ENCODE data around the gene TMEM43. TPM values are rescaled to one million over a fixed set of nuclear protein-coding genes. Genes with fewer than 3 reads are reported as not detected.

Gene TMEM43
- total RNA-seq, 1 experiment from 2014 or later: 36.7 TPM

DNA sequence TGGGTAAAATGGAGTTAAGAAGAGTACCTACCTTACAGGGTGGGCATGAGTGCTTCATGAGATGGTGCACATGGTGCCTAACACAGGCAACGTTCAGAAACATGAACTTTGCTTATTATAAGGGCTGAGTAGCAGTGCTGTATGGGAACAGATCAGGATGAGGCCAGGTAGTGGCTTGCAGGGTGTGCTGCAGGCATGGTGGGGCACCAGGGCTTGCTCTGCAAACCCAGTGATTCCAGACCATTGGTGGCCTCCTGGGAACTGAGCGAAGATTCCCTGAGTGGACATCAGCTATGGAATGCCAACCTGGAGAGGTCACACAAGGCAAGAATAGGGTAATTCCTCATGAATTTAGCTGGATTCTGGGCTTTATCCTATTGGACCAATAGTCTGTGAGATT, 15.8 kb downstream of the TMEM43 start:
- H2BK5ac ChIP-seq (ENCODE audit: insufficient read length, low read length): no peak overlapping the region
- no peaks in the 10 kb centered on the region for H3K23me2 ChIP-seq (ENCODE audit: insufficient read length, low read depth, low read length, poor library complexity, severe bottlenecking)
- H2AK5ac ChIP-seq (ENCODE audit: insufficient read length, low read length): no peak overlapping the region
- H3K27me3 ChIP-seq (ENCODE audit: insufficient read depth, low read length): no peaks in the 10 kb centered on the region
- no peaks in the 10 kb centered on the region for H3K79me1 ChIP-seq (ENCODE audit: insufficient read depth, low read depth, low read length, poor library complexity, severe bottlenecking)
- peaks cover 9 to 63% (median 22%) of the 10 kb centered on the region in 3 experiments; a peak in 6 of 7 replicates for H3K36me3 Mint-ChIP-seq (ENCODE audit: insufficient read depth in 1 of 3, low read depth in 3 of 3)
- H3K4me1 ChIP-seq (ENCODE audit: insufficient read depth, low read length): no peaks in the 10 kb centered on the region; the same call in 1 of the 2 replicates
- DNase-seq: no peak
- WGBS (ENCODE audit: extremely low coverage, insufficient read length, low lambda C conversion rate): no CpG with 5 or more reads among the region's 2 CpGs
- no peak overlapping the region for H4K91ac ChIP-seq (ENCODE audit: insufficient read length, low read depth, low read length)
- TF ChIP-seq, protein P1, sequence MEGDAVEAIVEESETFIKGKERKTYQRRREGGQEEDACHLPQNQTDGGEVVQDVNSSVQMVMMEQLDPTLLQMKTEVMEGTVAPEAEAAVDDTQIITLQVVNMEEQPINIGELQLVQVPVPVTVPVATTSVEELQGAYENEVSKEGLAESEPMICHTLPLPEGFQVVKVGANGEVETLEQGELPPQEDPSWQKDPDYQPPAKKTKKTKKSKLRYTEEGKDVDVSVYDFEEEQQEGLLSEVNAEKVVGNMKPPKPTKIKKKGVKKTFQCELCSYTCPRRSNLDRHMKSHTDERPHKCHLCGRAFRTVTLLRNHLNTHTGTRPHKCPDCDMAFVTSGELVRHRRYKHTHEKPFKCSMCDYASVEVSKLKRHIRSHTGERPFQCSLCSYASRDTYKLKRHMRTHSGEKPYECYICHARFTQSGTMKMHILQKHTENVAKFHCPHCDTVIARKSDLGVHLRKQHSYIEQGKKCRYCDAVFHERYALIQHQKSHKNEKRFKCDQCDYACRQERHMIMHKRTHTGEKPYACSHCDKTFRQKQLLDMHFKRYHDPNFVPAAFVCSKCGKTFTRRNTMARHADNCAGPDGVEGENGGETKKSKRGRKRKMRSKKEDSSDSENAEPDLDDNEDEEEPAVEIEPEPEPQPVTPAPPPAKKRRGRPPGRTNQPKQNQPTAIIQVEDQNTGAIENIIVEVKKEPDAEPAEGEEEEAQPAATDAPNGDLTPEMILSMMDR (conservative IDR thresholded peaks at IDR 0.05): no peak
- no peak overlapping the region for H4K5ac ChIP-seq (ENCODE audit: insufficient read length, low read depth, low read length)
- no peak overlapping the region for H3K4ac ChIP-seq (ENCODE audit: low read depth, low read length)
- H2BK120ac ChIP-seq (ENCODE audit: low read depth, low read length, poor library complexity, severe bottlenecking): no peak overlapping the region
- H4K20me1 ChIP-seq (ENCODE audit: control insufficient read depth, insufficient read depth, insufficient read length): peaks cover 2% of the 10 kb centered on the region
- no peak overlapping the region for H3K27ac Mint-ChIP-seq
- no peaks in the 10 kb centered on the region for H3K79me2 ChIP-seq (ENCODE audit: insufficient read depth, low read length)
- H3K27me3 Mint-ChIP-seq (ENCODE audit: low read depth): no peaks in the 10 kb centered on the region; the same call in 1 of the 2 replicates
- H3T11ph ChIP-seq (ENCODE audit: low read length): no peak overlapping the region
- H2BK20ac ChIP-seq (ENCODE audit: low read depth, low read length, poor library complexity, severe bottlenecking): no peak overlapping the region
- no peak overlapping the region for H3K56ac ChIP-seq (ENCODE audit: insufficient read length, low read depth, low read length)
- H3K4me1 Mint-ChIP-seq: peaks cover 4 to 10% of the 10 kb centered on the region in 2 experiments; a peak in 3 of 4 replicates
- H3K23ac ChIP-seq (ENCODE audit: insufficient read length, low read depth, low read length): no peak overlapping the region
- H3K27ac ChIP-seq (ENCODE audit: insufficient read length, low read depth, low read length): no peak overlapping the region
- no peak overlapping the region for H3K9ac ChIP-seq (ENCODE audit: extremely low read depth, insufficient read length, low read length)
- H2AFZ ChIP-seq (ENCODE audit: low read length): no peak overlapping the region
- H2BK15ac ChIP-seq (ENCODE audit: low read depth, low read length): no peak overlapping the region
- no peak overlapping the region for H3K4me2 ChIP-seq (ENCODE audit: insufficient read depth, insufficient read length, low read length)
- H3K18ac ChIP-seq (ENCODE audit: insufficient read length, low read depth, low read length): no peak overlapping the region
- no peak overlapping the region for H3K14ac ChIP-seq (ENCODE audit: insufficient read depth, low read length)
- H2BK12ac ChIP-seq (ENCODE audit: insufficient read length, low read depth, low read length): no peak overlapping the region
- no peak overlapping the region for H3K4me3 Mint-ChIP-seq
- no peak overlapping the region for H4K8ac ChIP-seq (replicated peaks; ENCODE audit: insufficient read length, low read depth, low read length)
- H3K9me3 ChIP-seq (ENCODE audit: control insufficient read depth, low read depth, low read length): no peaks in the 10 kb centered on the region
- no peaks in the 10 kb centered on the region for H3K9me3 Mint-ChIP-seq
